Measurements from ENCODE around the gene OR52N5. TPM values are rescaled to one million over a fixed set of nuclear protein-coding genes. Genes with fewer than 3 reads are reported as not detected.

The OR52N5 gene
- total RNA-seq, 1 donor from 2014 or later: not detected

- no peak within 1 kb of the TSS for H3K27ac Mint-ChIP-seq
- TF ChIP-seq, protein P1, sequence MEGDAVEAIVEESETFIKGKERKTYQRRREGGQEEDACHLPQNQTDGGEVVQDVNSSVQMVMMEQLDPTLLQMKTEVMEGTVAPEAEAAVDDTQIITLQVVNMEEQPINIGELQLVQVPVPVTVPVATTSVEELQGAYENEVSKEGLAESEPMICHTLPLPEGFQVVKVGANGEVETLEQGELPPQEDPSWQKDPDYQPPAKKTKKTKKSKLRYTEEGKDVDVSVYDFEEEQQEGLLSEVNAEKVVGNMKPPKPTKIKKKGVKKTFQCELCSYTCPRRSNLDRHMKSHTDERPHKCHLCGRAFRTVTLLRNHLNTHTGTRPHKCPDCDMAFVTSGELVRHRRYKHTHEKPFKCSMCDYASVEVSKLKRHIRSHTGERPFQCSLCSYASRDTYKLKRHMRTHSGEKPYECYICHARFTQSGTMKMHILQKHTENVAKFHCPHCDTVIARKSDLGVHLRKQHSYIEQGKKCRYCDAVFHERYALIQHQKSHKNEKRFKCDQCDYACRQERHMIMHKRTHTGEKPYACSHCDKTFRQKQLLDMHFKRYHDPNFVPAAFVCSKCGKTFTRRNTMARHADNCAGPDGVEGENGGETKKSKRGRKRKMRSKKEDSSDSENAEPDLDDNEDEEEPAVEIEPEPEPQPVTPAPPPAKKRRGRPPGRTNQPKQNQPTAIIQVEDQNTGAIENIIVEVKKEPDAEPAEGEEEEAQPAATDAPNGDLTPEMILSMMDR (IDR thresholded peaks at IDR 0.05; ENCODE audit: unreplicated experiment): no peak
- DNase-seq (ENCODE audit: low spot score, unreplicated experiment): no peak
- no peaks in the 10 kb centered on the region for H3K36me3 Mint-ChIP-seq (ENCODE audit: insufficient read depth)
- no peaks in the 10 kb centered on the region for H3K4me1 Mint-ChIP-seq (ENCODE audit: low read depth)
- no peaks in the 10 kb centered on the region for H3K9me3 Mint-ChIP-seq (ENCODE audit: low read depth)
- H3K4me3 Mint-ChIP-seq (ENCODE audit: low read depth): no peak within 1 kb of the TSS
- peaks cover 10% of the 10 kb centered on the region for H3K27me3 Mint-ChIP-seq
Observed at GRCh38 chr11:5791165-5791564, 8.0 kb upstream of the OR52N5 start, which contains the start of gene OR52N1. Gene OR52N1 (minus strand): TSS chr11:5791265. CDS start chr11:5788816, 2,449 bp downstream.

GRCh38 chr11:5767056-5767455 lies 16.1 kb downstream of the OR52N5 start:
- Mint-ChIP-seq H3K36me3 (ENCODE audit: insufficient read depth) (no peaks in the 10 kb centered on the region), H3K27me3 (no peaks in the 10 kb centered on the region), H3K9me3 (ENCODE audit: low read depth) (no peaks in the 10 kb centered on the region), H3K4me3 (ENCODE audit: low read depth) (no peak overlapping the region), H3K4me1 (ENCODE audit: low read depth) (no peaks in the 10 kb centered on the region), H3K27ac (no peak overlapping the region)
- TF ChIP-seq, protein P1 (IDR thresholded peaks at IDR 0.05; ENCODE audit: unreplicated experiment): no peak
- no peak for DNase-seq (ENCODE audit: low spot score, unreplicated experiment)

GRCh38 chr11:5753943-5754342 lies 29.2 kb downstream of the OR52N5 start, which contains the start of gene OR52N4:
Gene OR52N4 (plus strand): TSS chr11:5754243. CDS start chr11:5754741, 498 bp downstream.
- TF ChIP-seq, protein P1 (IDR thresholded peaks at IDR 0.05; ENCODE audit: unreplicated experiment): no peak
- no peaks in the 10 kb centered on the region for H3K36me3 Mint-ChIP-seq (ENCODE audit: insufficient read depth)
- peaks cover 3% of the 10 kb centered on the region for H3K4me1 Mint-ChIP-seq (ENCODE audit: low read depth)
- no peaks in the 10 kb centered on the region for H3K9me3 Mint-ChIP-seq (ENCODE audit: low read depth)
- DNase-seq (ENCODE audit: low spot score, unreplicated experiment): no peak
- H3K4me3 Mint-ChIP-seq (ENCODE audit: low read depth): no peak within 1 kb of the TSS
- H3K27ac Mint-ChIP-seq: no peak within 1 kb of the TSS
- H3K27me3 Mint-ChIP-seq: no peaks in the 10 kb centered on the region

DNA sequence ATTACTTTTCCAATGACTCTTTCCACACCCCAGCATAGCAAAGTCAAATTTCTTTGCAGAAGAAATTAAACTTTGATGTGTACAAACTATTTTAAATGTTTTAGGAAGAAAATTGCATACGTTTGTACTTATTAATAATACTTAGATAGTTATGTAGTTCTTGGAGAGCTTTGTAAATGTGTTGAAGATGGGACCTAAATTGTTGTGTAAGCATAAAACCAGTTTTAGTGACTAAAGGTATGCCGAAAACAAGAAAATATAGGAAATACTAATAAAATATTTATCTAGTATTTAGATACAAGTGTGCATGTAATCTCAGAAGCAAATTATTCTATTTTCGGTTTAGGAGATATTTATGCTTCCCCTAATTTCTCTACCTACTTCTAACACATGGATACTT lies 33.3 kb downstream of the OR52N5 start:
- Mint-ChIP-seq H3K27me3 (no peaks in the 10 kb centered on the region), H3K27ac (no peak overlapping the region), H3K36me3 (ENCODE audit: insufficient read depth) (no peaks in the 10 kb centered on the region), H3K4me3 (ENCODE audit: low read depth) (no peak overlapping the region), H3K9me3 (ENCODE audit: low read depth) (no peaks in the 10 kb centered on the region), H3K4me1 (ENCODE audit: low read depth) (no peaks in the 10 kb centered on the region)
- no peak for DNase-seq (ENCODE audit: low spot score, unreplicated experiment)
- TF ChIP-seq, protein P1 (IDR thresholded peaks at IDR 0.05; ENCODE audit: unreplicated experiment): no peak

GRCh38 chr11:5746614-5747013 lies 36.5 kb downstream of the OR52N5 start:
- Mint-ChIP-seq H3K9me3 (ENCODE audit: low read depth) (no peaks in the 10 kb centered on the region), H3K4me1 (ENCODE audit: low read depth) (no peaks in the 10 kb centered on the region), H3K4me3 (ENCODE audit: low read depth) (no peak overlapping the region), H3K36me3 (ENCODE audit: insufficient read depth) (no peaks in the 10 kb centered on the region), H3K27me3 (no peaks in the 10 kb centered on the region), H3K27ac (no peak overlapping the region)
- TF ChIP-seq, protein P1 (IDR thresholded peaks at IDR 0.05; ENCODE audit: unreplicated experiment): no peak
- DNase-seq (ENCODE audit: low spot score, unreplicated experiment): no peak
